T follicular helper cell (primary cell): Measurements from ENCODE around the gene KIF6.

Source experiments
- DNase-seq: peaks from one replicate; pipeline ENCODE4 v3.0.0-alpha.2; 2020; ENCODE audit warnings: low read depth

The KIF6 gene

GRCh38 chr6:39599341-39599740 lies 125.9 kb downstream of the KIF6 start:
- DNase-seq = no peak

DNA sequence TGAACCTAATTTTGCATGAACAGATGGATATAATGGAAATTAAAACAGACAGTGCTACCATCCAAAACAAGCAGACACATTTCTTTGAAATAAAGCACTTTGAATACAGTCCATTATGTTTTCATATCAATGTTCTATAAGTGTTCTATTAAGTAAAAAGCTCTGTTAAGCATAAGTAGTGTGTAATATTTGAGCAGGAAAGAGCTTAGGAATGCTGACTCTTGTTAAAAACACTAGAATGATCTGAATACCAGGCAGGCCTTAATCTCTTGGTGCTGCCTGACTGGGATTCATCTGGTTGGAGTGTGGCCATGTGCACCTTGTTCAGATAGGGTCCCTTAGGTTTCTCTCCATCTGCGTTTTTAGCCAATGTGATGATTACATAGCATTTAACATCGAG lies 130.9 kb downstream of the KIF6 start:
- DNase-seq = no peak

DNA sequence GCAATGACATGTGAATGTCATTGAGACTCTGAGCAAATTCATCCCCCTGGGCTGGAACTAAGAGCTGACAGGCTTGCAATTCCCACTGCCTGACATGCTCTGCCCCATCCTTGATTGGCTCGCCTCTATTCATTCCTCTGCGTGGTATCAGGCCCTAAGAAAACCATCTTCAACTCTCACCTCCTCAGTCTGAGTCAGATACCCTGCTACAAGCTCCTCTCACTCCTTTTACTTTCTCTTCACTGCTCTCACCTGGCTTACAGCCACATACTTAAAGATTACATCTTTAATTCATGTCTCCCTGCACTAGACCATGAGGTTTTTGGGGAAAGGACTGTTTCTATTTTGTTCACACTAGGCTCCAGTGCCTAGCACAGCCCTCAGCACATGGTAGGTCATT lies 131.6 kb downstream of the KIF6 start:
- no peak for DNase-seq

GRCh38 chr6:39590871-39591393 lies 134.3 kb downstream of the KIF6 start:
- no peak for DNase-seq

DNA sequence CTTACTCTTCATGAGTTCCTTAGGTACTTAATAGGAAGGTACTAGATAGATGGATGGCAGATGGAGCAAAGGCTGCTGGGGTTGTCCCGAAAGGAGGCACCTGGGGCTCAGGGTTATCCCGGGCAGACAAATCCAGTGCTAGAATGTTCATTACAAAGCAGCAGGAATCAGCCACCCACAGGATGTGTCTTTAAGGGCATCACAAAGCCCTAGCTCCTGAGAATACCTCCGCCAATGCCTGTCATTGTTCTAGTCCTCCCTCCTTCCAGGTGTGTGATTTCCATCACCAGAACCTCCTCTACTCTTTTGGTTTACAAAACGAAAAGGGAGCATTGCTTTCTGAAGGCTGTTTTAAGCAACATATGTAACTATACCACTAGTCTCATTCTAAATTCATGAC lies 138.1 kb downstream of the KIF6 start:
- no peak for DNase-seq

GRCh38 chr6:39585641-39586040 lies 139.6 kb downstream of the KIF6 start:
- no peak for DNase-seq

DNA sequence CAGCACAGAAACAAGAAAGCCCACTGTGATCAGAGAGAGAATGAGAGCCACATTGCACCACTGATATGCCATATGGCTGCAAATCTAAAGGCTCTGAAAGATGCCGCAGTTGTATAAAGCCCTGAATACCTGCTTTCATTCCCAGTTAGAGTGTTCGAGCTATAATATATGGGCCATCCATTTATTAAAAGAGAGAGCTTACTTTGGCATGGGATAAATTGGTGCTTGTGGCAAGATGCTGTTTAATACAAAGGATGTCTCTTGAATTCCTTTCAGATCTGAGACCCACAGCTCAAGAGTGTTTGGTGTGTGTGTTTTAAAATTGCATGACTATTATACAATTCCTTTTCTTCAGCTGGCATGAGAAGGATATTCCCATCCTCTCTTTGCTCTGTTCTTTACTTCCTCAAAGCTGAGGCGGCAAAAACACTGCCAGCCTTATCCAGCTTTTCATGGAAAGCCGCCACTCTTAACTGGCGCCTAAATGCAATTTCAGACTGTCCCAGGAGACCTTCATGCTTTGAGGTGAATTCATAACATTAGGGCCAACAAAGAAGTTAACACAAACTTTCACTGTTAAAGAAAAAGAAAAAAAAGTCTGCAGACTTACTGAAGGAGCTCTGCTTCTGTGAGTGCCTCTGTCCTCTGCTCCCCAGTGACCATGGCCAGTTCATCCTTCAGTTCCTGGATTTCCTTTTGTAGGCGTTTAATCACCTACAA lies 147.6 kb downstream of the KIF6 start:
- DNase-seq = no peak

DNA sequence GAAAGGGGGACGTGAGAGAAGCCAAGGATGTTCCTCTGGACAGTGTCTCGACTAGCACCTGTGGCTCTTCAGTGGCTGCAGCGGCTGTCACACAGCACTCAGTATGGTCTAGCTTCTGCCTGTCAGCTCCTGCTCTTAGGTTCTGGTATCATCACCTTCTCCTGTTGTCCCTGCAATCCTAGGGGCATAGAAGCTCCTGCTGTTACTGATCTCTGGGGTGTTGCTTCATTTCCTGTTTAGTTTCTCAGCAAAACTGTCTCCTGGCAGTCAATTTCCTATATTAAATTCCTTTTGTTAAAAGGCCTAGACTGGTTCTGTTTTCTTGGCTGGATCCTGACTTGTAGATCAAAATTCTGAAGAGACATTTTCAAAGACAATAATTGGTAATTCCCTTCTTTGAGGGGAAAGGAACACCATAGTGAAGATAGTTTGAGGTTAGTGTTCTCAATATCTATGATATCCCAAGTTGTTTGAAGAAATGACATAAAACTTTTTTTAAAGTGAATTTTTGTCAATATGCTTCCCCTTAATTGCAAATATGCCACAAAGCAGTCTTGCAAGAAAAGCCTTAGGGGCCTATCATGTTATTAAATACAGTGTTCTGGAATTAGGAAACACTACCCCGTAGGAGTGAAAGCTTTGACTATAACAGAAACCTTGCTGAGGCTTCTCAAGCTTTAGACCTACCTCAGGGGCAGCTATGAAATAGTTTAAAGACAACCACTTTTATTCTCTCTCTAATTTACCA lies 148.5 kb downstream of the KIF6 start:
- no peak for DNase-seq

- no peak for DNase-seq
Measured at GRCh38 chr6:39574991-39575390, 150.2 kb downstream of the KIF6 start.

DNA sequence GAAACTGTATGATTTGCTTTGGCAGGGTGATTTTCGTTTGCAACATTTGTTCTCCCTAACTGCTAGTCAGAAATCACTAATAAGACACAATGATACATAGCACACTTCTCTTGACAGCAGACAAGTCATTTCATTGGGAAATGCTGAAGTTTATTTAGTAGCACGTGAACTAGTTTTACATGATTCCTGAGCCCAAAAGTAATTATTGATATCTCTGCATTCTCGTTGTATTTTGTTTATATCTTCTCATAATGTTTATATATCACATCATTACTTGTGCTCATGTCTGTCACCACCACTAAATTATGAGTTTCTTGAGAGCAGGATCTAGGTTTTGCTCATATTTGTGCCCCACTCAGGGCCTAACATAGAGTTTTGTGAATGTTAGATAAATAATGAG lies 151.7 kb downstream of the KIF6 start:
- DNase-seq = no peak

GRCh38 chr6:39572661-39573340 lies 152.4 kb downstream of the KIF6 start:
- DNase-seq = no peak

DNA sequence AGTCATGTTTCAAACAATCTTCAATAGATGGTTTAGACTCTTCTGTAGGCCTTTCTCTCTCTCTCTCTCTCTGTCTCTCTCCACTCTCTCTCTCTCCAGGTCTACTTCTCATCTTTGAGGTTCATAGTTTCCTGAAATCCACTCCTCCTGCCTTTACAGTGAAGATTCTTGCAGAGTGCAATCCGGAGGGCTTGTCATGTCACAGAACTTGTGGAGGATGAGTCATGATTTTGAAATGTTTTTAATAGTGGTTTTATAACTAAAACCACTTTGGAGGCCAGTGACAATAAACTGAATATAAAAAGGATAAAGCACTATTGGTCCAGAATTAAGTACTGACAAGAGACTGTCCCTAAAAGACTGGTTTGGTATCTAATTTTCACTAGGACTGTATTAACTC lies 156.3 kb downstream of the KIF6 start:
- no peak for DNase-seq

- DNase-seq = no peak
Measured at GRCh38 chr6:39567091-39567490, 158.1 kb downstream of the KIF6 start.

- no peak for DNase-seq
Measured at GRCh38 chr6:39566456-39566855, 158.8 kb downstream of the KIF6 start.

- DNase-seq = no peak
Measured at GRCh38 chr6:39565956-39566355, 159.3 kb downstream of the KIF6 start.

- DNase-seq = no peak
Measured at GRCh38 chr6:39563566-39564311, 161.5 kb downstream of the KIF6 start.

- DNase-seq = no peak
Measured at GRCh38 chr6:39561536-39562266, 163.5 kb downstream of the KIF6 start.

GRCh38 chr6:39560915-39561314 lies 164.3 kb downstream of the KIF6 start:
- DNase-seq = no peak

GRCh38 chr6:39558591-39559190 lies 166.5 kb downstream of the KIF6 start:
- no peak for DNase-seq

DNA sequence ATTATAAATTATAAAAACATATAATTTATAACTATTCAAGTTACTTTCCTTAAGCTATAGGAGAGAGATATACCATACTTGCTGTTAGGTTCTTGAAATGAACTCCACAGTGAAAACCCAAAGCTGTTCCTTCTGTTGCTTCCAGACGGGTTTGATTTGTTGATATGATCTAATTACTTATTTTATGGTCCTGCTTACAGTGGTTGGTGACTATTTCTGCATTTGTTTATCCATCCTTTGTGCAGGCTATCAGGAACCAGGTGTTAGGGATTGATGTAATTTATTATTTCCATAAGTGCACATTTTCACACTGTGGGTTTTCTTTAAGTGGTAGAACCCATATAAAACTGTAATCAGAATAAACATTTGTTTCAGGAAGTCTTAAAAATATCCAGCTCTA lies 167.1 kb downstream of the KIF6 start:
- DNase-seq = no peak

GRCh38 chr6:39555136-39555535 lies 170.1 kb downstream of the KIF6 start:
- DNase-seq = no peak
